K562 (cell line): ENCODE data around the gene SDS. TPM values are rescaled to one million over a fixed set of nuclear protein-coding genes. Genes with fewer than 3 reads are reported as not detected.

Experiments
- ATAC-seq: fragments of 200-7000 bp; cut with Tn5 transposase; 3 replicates; pipeline ENCODE4 v1.9.1; 2020; ENCODE audit warnings: moderate library complexity
- BruUV-seq: library from RNA; stranded (reverse); fragments of 400-500 nt; replicated peaks from 2 replicates; lab custom pipeline; 2021; lab: Mats Ljungman, UMichigan
- CTCF ChIA-PET: fragments of 300-600 bp; formaldehyde crosslinking; extraction: SDS; loops from one replicate; lab custom pipeline; 2021; ENCODE audit warnings: low intra/inter-chr PET ratio; lab: Yijun Ruan, JAX
- POLR2A ChIA-PET: fragments of 300-600, 350-650 bp; sonication (Branson Sonifier 250); formaldehyde crosslinking; extraction: SDS; loops from one replicate; lab custom pipeline; 2021; ENCODE audit warnings: antibody characterized with exemption, inconsistent platforms; lab: Yijun Ruan, JAX
- DNase-seq, 4 experiments: peaks; one replicate each; pipeline versions ENCODE4 v3.0.0 to v3.0.0-alpha.2; 2011 to 2018; ENCODE audit warnings: low spot score in 3 of 4, mixed read lengths in 3 of 4; ENCODE audit errors: extremely low read depth in 1 of 4
- FAIRE-seq: peaks from 2 replicates; lab custom pipeline; 2011; peaks lifted over from hg19 to GRCh38; lab: Jason Lieb, UNC
- H2AFZ ChIP-seq: 2 replicates; pipeline ENCODE4 v1.6.0; 2011; ENCODE audit warnings: low read depth, low read length, control low read depth, inconsistent platforms
- H3K27ac ChIP-seq: fragments of 200-600 bp; 3 replicates; pipeline ENCODE4 v1.8.0; 2011; ENCODE audit warnings: low read depth, mild to moderate bottlenecking, control low read depth, inconsistent platforms, low read length, moderate library complexity, mixed read lengths; ENCODE audit errors: extremely low read depth
- H3K27me3 ChIP-seq, 2 experiments: fragments of 300-600 bp in 1 of 2; 2 replicates in 1 of 2; 3 replicates in 1 of 2; pipeline versions ENCODE4 v1.6.0 to v1.8.0; 2011; ENCODE audit warnings: inconsistent platforms in 2 of 2, low read length in 2 of 2, mild to moderate bottlenecking in 1 of 2, mixed read lengths in 1 of 2, moderate library complexity in 1 of 2; ENCODE audit not compliant: control insufficient read depth in 2 of 2, insufficient read depth in 2 of 2
- H3K36me3 ChIP-seq: fragments of 300-600 bp; 3 replicates; pipeline ENCODE4 v1.8.0; 2011; ENCODE audit warnings: mild to moderate bottlenecking, low read length, inconsistent platforms; ENCODE audit not compliant: control insufficient read depth, insufficient read depth
- H3K4me1 ChIP-seq, 2 experiments: fragments of 200-600 bp in 1 of 2; replicated peaks in 1 of 2; 2 replicates in 1 of 2; 3 replicates in 1 of 2; pipeline versions ENCODE4 v1.5.1 to v1.8.0; 2011; ENCODE audit warnings: inconsistent platforms in 2 of 2, low read length in 2 of 2, mild to moderate bottlenecking in 1 of 2, mixed read lengths in 1 of 2, moderate library complexity in 1 of 2; ENCODE audit not compliant: control insufficient read depth in 2 of 2, insufficient read depth in 2 of 2
- H3K4me2 ChIP-seq: 2 replicates; pipeline ENCODE4 v1.6.1; 2011; ENCODE audit warnings: low read length, control low read depth, inconsistent platforms, mixed read lengths; ENCODE audit not compliant: insufficient read depth
- H3K4me3 ChIP-seq: fragments of 200-600 bp; sonication (generic), shearing (Covaris generic); 2 replicates; pipeline ENCODE4 v1.5.1; 2016; ENCODE audit warnings: control low read depth, inconsistent platforms
- H3K79me2 ChIP-seq: fragments of 200-600 bp; 3 replicates; pipeline ENCODE4 v1.8.0; 2011; ENCODE audit warnings: low read length, inconsistent platforms; ENCODE audit not compliant: control insufficient read depth, insufficient read depth
- H3K9ac ChIP-seq, 2 experiments: 2 replicates each; pipeline versions ENCODE4 v1.6.0 to v1.6.1; 2011; ENCODE audit warnings: low read depth in 2 of 2, low read length in 2 of 2, control low read depth in 1 of 2, inconsistent platforms in 1 of 2, mild to moderate bottlenecking in 1 of 2, mixed read lengths in 1 of 2; ENCODE audit not compliant: insufficient read depth in 1 of 2
- H3K9me1 ChIP-seq: one replicate; pipeline ENCODE4 v1.6.0; 2011; ENCODE audit warnings: inconsistent platforms, mild to moderate bottlenecking, low read length, moderate library complexity; ENCODE audit not compliant: control insufficient read depth, insufficient read depth
- H3K9me3 ChIP-seq: replicated peaks from 2 replicates; pipeline ENCODE4 v1.5.1; 2011; ENCODE audit warnings: low read depth, low read length, inconsistent platforms; ENCODE audit not compliant: control insufficient read depth, insufficient read depth
- H4K20me1 ChIP-seq: replicated peaks from 2 replicates; pipeline ENCODE4 v1.6.1; 2011; ENCODE audit warnings: low read length, inconsistent platforms, mixed read lengths; ENCODE audit not compliant: control insufficient read depth, insufficient read depth
- ADNP ChIP-seq: fragments of 200-800 bp; sonication (Bioruptor generic); IDR thresholded peaks from 2 replicates; pipeline ENCODE4 v1.6.1; 2016; ENCODE audit warnings: missing genetic modification characterization, missing compliant biosample characterization
- ARNT ChIP-seq, 2 experiments: fragments of 450-650 bp; IDR thresholded peaks; 2 replicates each; pipeline ENCODE4 v1.6.1; 2016; ENCODE audit warnings: mild to moderate bottlenecking in 1 of 2
- BCOR ChIP-seq: fragments of 450-650 bp; IDR thresholded peaks from 2 replicates; pipeline ENCODE4 v1.6.1; 2016
- FOXM1 ChIP-seq, 2 experiments: fragments of 450-650 bp in 1 of 2; sonication (generic) in 1 of 2; formaldehyde crosslinking in 1 of 2; IDR thresholded peaks; 2 replicates each; pipeline versions ENCODE4 v1.6.1 to v1.9.0; 2017 to 2022; ENCODE audit warnings: low read depth in 2 of 2, mild to moderate bottlenecking in 2 of 2, missing genetic modification reagents in 1 of 2, moderate library complexity in 1 of 2
- HNRNPUL1 ChIP-seq: fragments of 200-400 bp; formaldehyde crosslinking; IDR thresholded peaks from 2 replicates; pipeline ENCODE4 v1.6.1; 2017; ENCODE audit warnings: low read length
- KDM1A ChIP-seq, 2 experiments: fragments of 450-650 bp; IDR thresholded peaks; 2 replicates each; pipeline ENCODE4 v1.6.1; 2016; ENCODE audit warnings: mild to moderate bottlenecking in 2 of 2
- L3MBTL2 ChIP-seq: fragments of 450-650 bp; IDR thresholded peaks from 2 replicates; pipeline ENCODE4 v1.6.1; 2016; ENCODE audit warnings: mild to moderate bottlenecking, moderate library complexity
- RBM25 ChIP-seq: fragments of 200-400 bp; formaldehyde crosslinking; IDR thresholded peaks from 2 replicates; pipeline ENCODE4 v1.6.1; 2018; ENCODE audit warnings: low read length, low read depth, moderate library complexity; ENCODE audit not compliant: severe bottlenecking
- SMARCA5 ChIP-seq: fragments of 450-650 bp; IDR thresholded peaks from 2 replicates; pipeline ENCODE4 v1.6.1; 2016
- SRSF3 ChIP-seq: fragments of 200-400 bp; formaldehyde crosslinking; IDR thresholded peaks from 2 replicates; pipeline ENCODE4 v1.6.1; 2016; ENCODE audit warnings: mild to moderate bottlenecking, low read length, moderate library complexity; ENCODE audit not compliant: insufficient read depth
- ZNF57 ChIP-seq: fragments of 450-650 bp; formaldehyde crosslinking; IDR thresholded peaks from 2 replicates; pipeline ENCODE4 v1.4.0; 2020; ENCODE audit warnings: mild to moderate bottlenecking, moderate library complexity
- ZNF780A ChIP-seq: fragments of 250-450 bp; sonication (Bioruptor Pico); IDR thresholded peaks from 2 replicates; pipeline ENCODE4 v1.5.0; 2021; ENCODE audit warnings: mild to moderate bottlenecking
- WGBS: fragments of 100-300 bp; shearing (Covaris generic); methylation state at CpG from one replicate; pipeline ENCODE4 v1.1.6; 2016; ENCODE audit warnings: low coverage, mixed read lengths; ENCODE audit not compliant: insufficient coverage; ENCODE audit errors: missing lambda C conversion rate; 5-methylcytosine and 5-hydroxymethylcytosine counted together
- in situ Hi-C: fragments of 300-500 bp; cut with MboI; formaldehyde crosslinking; loops from 4 replicates; pipeline ENCODE4 v1.15.0; 2018; ENCODE audit warnings: inconsistent platforms, mixed read lengths
- intact Hi-C: fragments of 100-400 bp; cut with micrococcal nuclease; formaldehyde crosslinking; loops from 2 replicates; pipeline ENCODE4 v1.14.2; 2022
- polyA plus RNA-seq, 8 experiments: library from polyadenylated mRNA; depleted of rRNA in 4 of 8; stranded (reverse) in 5 of 8; unstranded in 3 of 8; fragments of >200 nt; fragmentation: Nextera tagmentation in 2 of 8; fragmentation: Illumina TruSeq in 1 of 8; extraction: Ambion mirVana in 2 of 8; extraction: Trizol in 1 of 8; gene quantifications; 2 replicates each; pipeline versions ENCODE4 v1.2.1 to v1.2.3, GENCODE V29; 2011 to 2014; ENCODE audit warnings: inconsistent platforms in 1 of 8, missing spikeins in 1 of 8
- total RNA-seq, 7 experiments: library from RNA; depleted of rRNA in 6 of 7; stranded (reverse); fragments of >200 nt in 6 of 7; fragmentation: Illumina TruSeq in 2 of 7; extraction: Trizol in 2 of 7; gene quantifications; 2 replicates each; pipeline versions ENCODE4 v1.2.1 to v1.2.3, GENCODE V29; 2011 to 2021; ENCODE audit warnings: low replicate concordance in 1 of 7
- TF ChIP-seq, protein P1 (sequence below): fragments of 450-650 bp; formaldehyde crosslinking; IDR thresholded peaks from 2 replicates; pipeline ENCODE4 v1.4.0; 2020; ENCODE audit warnings: mild to moderate bottlenecking, mixed read lengths
- TF ChIP-seq, protein P2 (sequence below): sonication (generic); formaldehyde crosslinking; IDR thresholded peaks from 2 replicates; pipeline ENCODE4 v1.8.0; 2023; ENCODE audit warnings: mild to moderate bottlenecking, missing genetic modification reagents
- TF ChIP-seq, protein P3 (sequence below): sonication (generic); formaldehyde crosslinking; IDR thresholded peaks from 2 replicates; pipeline ENCODE4 v1.9.0; 2022; ENCODE audit warnings: mild to moderate bottlenecking, missing genetic modification reagents

The SDS gene
- total and polyA plus RNA-seq, 9 of the 15 experiments (the other 6 are each of a cell fraction or from before 2014, with no cell fraction given), result 0.07 to 1.1 (median 0.12) TPM; not detected in 1

DNA sequence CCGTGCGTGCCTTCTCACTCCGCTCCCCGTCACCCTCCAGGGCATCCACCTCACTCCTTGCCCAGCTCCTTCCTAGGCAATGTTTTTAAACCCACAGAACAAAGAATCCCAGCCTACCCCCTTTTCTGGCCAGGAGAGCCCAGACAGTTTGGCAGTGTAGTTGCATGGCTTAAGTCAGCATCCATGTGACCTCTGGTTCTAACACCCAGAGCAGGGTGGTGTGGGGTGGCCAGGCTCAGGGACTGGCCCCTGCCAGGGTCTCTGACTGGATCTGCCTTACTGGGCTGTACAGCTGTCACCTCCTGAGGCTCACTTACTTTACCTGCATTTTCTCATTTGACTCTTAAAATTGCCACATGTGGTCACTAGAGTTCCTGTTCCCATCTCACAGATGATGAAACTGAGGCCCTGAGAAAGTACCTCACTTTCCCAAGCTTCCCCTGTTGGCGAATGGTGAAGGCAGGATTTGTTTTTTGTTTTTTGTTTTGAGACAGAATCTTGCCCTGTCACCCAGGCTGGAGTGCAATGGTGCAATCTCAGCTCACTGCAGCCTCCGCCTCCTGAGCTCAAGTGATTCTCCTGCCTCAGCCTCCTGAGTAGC lies 18.3 kb downstream of the SDS start:
- Histone ChIP-seq H3K9ac (no peak overlapping the region; a peak in 1 of 4 replicates), H4K20me1 (no peaks in the 10 kb centered on the region), H3K27me3 (no peaks in the 10 kb centered on the region), H3K9me1 (no peaks in the 10 kb centered on the region), H3K4me2 (no peak overlapping the region), H3K79me2 (no peaks in the 10 kb centered on the region), H3K9me3 (no peaks in the 10 kb centered on the region), H3K4me3 (no peak overlapping the region), H3K4me1 (peaks cover 0 to 8% of the 10 kb centered on the region in 2 experiments; a peak in 1 of 5 replicates), H3K27ac (no peak overlapping the region), H2AFZ (no peak overlapping the region), H3K36me3 (peaks cover 63% of the 10 kb centered on the region; the same call in 2 of the 3 replicates)
- ATAC-seq (no peak), FAIRE-seq (no peak), DNase-seq (no peak)
- TF ChIP-seq L3MBTL2 (no peak), ZNF780A (CRISPR knock-in tag) (no peak), RBM25 (peak; percentile 73), HNRNPUL1 (no peak), ZNF57 (CRISPR knock-in tag) (no peak), BCOR (peak; percentile 59), ARNT (IDR thresholded peaks at IDR 0.05) (no peak), SMARCA5 (0 out of 2 replicates have a peak, but pooled peaks have one; percentile 41), SRSF3 (no peak), ADNP (tag) (peak; percentile 38; the same call in 1 of the 2 replicates), KDM1A (IDR thresholded peaks at IDR 0.05) (peak in 1 of 2 experiments; percentile 49; a peak in 1 of 4 replicates), FOXM1 (IDR thresholded peaks at IDR 0.05; ENCODE audit: low read depth) (no peak), FOXM1 (CRISPR knock-in tag; IDR thresholded peaks at IDR 0.05; ENCODE audit: low read depth) (no peak)
- TF ChIP-seq, protein P1, sequence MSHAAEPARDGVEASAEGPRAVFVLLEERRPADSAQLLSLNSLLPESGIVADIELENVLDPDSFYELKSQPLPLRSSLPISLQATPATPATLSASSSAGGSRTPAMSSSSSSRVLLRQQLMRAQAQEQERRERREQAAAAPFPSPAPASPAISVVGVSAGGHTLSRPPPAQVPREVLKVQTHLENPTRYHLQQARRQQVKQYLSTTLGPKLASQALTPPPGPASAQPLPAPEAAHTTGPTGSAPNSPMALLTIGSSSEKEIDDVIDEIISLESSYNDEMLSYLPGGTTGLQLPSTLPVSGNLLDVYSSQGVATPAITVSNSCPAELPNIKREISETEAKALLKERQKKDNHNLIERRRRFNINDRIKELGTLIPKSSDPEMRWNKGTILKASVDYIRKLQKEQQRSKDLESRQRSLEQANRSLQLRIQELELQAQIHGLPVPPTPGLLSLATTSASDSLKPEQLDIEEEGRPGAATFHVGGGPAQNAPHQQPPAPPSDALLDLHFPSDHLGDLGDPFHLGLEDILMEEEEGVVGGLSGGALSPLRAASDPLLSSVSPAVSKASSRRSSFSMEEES (CRISPR knock-in tag), result no peak
- TF ChIP-seq, protein P2, sequence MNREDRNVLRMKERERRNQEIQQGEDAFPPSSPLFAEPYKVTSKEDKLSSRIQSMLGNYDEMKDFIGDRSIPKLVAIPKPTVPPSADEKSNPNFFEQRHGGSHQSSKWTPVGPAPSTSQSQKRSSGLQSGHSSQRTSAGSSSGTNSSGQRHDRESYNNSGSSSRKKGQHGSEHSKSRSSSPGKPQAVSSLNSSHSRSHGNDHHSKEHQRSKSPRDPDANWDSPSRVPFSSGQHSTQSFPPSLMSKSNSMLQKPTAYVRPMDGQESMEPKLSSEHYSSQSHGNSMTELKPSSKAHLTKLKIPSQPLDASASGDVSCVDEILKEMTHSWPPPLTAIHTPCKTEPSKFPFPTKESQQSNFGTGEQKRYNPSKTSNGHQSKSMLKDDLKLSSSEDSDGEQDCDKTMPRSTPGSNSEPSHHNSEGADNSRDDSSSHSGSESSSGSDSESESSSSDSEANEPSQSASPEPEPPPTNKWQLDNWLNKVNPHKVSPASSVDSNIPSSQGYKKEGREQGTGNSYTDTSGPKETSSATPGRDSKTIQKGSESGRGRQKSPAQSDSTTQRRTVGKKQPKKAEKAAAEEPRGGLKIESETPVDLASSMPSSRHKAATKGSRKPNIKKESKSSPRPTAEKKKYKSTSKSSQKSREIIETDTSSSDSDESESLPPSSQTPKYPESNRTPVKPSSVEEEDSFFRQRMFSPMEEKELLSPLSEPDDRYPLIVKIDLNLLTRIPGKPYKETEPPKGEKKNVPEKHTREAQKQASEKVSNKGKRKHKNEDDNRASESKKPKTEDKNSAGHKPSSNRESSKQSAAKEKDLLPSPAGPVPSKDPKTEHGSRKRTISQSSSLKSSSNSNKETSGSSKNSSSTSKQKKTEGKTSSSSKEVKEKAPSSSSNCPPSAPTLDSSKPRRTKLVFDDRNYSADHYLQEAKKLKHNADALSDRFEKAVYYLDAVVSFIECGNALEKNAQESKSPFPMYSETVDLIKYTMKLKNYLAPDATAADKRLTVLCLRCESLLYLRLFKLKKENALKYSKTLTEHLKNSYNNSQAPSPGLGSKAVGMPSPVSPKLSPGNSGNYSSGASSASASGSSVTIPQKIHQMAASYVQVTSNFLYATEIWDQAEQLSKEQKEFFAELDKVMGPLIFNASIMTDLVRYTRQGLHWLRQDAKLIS (CRISPR knock-in tag), result no peak
- TF ChIP-seq, protein P3, sequence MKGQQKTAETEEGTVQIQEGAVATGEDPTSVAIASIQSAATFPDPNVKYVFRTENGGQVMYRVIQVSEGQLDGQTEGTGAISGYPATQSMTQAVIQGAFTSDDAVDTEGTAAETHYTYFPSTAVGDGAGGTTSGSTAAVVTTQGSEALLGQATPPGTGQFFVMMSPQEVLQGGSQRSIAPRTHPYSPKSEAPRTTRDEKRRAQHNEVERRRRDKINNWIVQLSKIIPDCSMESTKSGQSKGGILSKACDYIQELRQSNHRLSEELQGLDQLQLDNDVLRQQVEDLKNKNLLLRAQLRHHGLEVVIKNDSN (CRISPR knock-in tag), result no peak
- ChIA-PET CTCF (no interaction called here), POLR2A (no interaction called here)
- BruUV-seq, result no TSS peak
- WGBS, result 90% methylated on average over 4 of the region's 6 CpGs
- in situ Hi-C loops (no loop called here), intact Hi-C loops (no loop called here)
